Parathyroid adenoma (tissue), 2 donors: Measurements from ENCODE around the gene PDZD8.

Experiments used
- H2AFZ ChIP-seq: fragments of 300-600 bp; sonication (generic); one replicate; pipeline ENCODE4 v1.7.0; 2017; ENCODE audit warnings: antibody characterized with exemption, mild to moderate bottlenecking
- H3K27ac ChIP-seq: fragments of 300-600 bp; sonication (generic); one replicate; pipeline ENCODE4 v1.7.0; 2017
- H3K27me3 ChIP-seq: fragments of 300-600 bp; sonication (generic); one replicate; pipeline ENCODE4 v1.7.0; 2017; ENCODE audit warnings: low read length; ENCODE audit not compliant: control insufficient read depth, insufficient read depth
- H3K36me3 ChIP-seq: fragments of 300-600 bp; sonication (generic); one replicate; pipeline ENCODE4 v1.7.0; 2017; ENCODE audit warnings: low read length; ENCODE audit not compliant: control insufficient read depth, insufficient read depth
- H3K4me1 ChIP-seq: fragments of 300-600 bp; sonication (generic); one replicate; pipeline ENCODE4 v1.7.0; 2017; ENCODE audit warnings: control low read depth
- H3K4me2 ChIP-seq: fragments of 300-600 bp; sonication (generic); one replicate; pipeline ENCODE4 v1.7.0; 2017; ENCODE audit warnings: low read length
- H3K4me3 ChIP-seq: fragments of 300-600 bp; sonication (generic); one replicate; pipeline ENCODE4 v1.7.0; 2017; ENCODE audit warnings: low read depth, low read length
- H3K79me2 ChIP-seq: fragments of 300-600 bp; sonication (generic); one replicate; pipeline ENCODE4 v1.7.0; 2017; ENCODE audit warnings: control low read depth
- H3K9ac ChIP-seq: fragments of 300-600 bp; sonication (generic); one replicate; pipeline ENCODE4 v1.7.0; 2017; ENCODE audit warnings: mild to moderate bottlenecking
- H3K9me3 ChIP-seq: fragments of 300-600 bp; sonication (generic); one replicate; pipeline ENCODE4 v1.7.0; 2017; ENCODE audit warnings: low read length; ENCODE audit not compliant: control insufficient read depth
- CTCF ChIP-seq: fragments of 300-600 bp; sonication (generic); IDR thresholded peaks from one replicate; pipeline ENCODE4 v1.7.0; 2017; ENCODE audit warnings: antibody characterized with exemption, mild to moderate bottlenecking
- donor health status: primary hyperparathyroidism.

Gene PDZD8

GRCh38 chr10:117284716-117285494, 90.3 kb downstream of the PDZD8 start:
- Histone ChIP-seq H3K9me3 (no peaks in the 10 kb centered on the region), H3K79me2 (peaks cover 2% of the 10 kb centered on the region), H3K36me3 (no peaks in the 10 kb centered on the region), H3K4me3 (no peak overlapping the region), H3K9ac (no peak overlapping the region), H3K4me1 (peaks cover 3% of the 10 kb centered on the region), H2AFZ (no peak overlapping the region), H3K4me2 (no peak overlapping the region), H3K27me3 (no peaks in the 10 kb centered on the region), H3K27ac (no peak overlapping the region)
- TF ChIP-seq CTCF: no peak

DNA sequence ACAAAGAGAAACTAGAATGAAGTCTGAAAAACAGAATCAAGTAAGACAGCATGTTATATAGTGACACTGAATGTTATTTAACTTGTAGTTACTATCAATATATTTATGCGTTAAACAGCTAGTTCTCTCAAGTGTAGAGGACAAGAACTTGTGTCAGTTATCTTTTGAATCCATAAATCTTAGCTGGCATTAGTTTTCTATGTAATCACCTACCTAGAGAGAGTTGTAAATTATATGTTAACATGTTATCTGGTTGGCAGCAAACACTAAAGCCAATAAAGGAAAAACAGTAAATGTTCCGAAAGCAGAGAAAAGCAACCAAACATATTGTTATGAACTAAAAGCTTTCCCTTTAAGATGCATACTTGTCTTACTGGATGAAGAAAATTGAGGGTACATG, 97.6 kb downstream of the PDZD8 start:
- TF ChIP-seq CTCF: no peak
- Histone ChIP-seq H3K79me2 (no peaks in the 10 kb centered on the region), H3K9ac (no peak overlapping the region), H3K27me3 (no peaks in the 10 kb centered on the region), H3K27ac (no peak overlapping the region), H3K36me3 (no peaks in the 10 kb centered on the region), H2AFZ (no peak overlapping the region), H3K4me2 (no peak overlapping the region), H3K4me1 (no peaks in the 10 kb centered on the region), H3K4me3 (no peak overlapping the region), H3K9me3 (no peaks in the 10 kb centered on the region)

GRCh38 chr10:117275121-117275520, 100.1 kb downstream of the PDZD8 start:
- H3K4me2 ChIP-seq: no peak overlapping the region
- no peak for TF ChIP-seq CTCF
- H3K4me1 ChIP-seq: peaks cover 2% of the 10 kb centered on the region
- no peaks in the 10 kb centered on the region for H3K36me3 ChIP-seq
- H2AFZ ChIP-seq: no peak overlapping the region
- no peak overlapping the region for H3K4me3 ChIP-seq
- no peak overlapping the region for H3K27ac ChIP-seq
- H3K9ac ChIP-seq: no peak overlapping the region
- no peaks in the 10 kb centered on the region for H3K79me2 ChIP-seq
- no peaks in the 10 kb centered on the region for H3K9me3 ChIP-seq
- H3K27me3 ChIP-seq: no peaks in the 10 kb centered on the region

GRCh38 chr10:117274509-117274908, 100.7 kb downstream of the PDZD8 start:
- H3K4me3 ChIP-seq: no peak overlapping the region
- H3K27ac ChIP-seq: no peak overlapping the region
- H3K9ac ChIP-seq: no peak overlapping the region
- H2AFZ ChIP-seq: no peak overlapping the region
- H3K9me3 ChIP-seq: no peaks in the 10 kb centered on the region
- H3K79me2 ChIP-seq: no peaks in the 10 kb centered on the region
- no peaks in the 10 kb centered on the region for H3K36me3 ChIP-seq
- no peak overlapping the region for H3K4me2 ChIP-seq
- TF ChIP-seq CTCF: no peak
- no peaks in the 10 kb centered on the region for H3K27me3 ChIP-seq
- H3K4me1 ChIP-seq: peaks cover 2% of the 10 kb centered on the region

DNA sequence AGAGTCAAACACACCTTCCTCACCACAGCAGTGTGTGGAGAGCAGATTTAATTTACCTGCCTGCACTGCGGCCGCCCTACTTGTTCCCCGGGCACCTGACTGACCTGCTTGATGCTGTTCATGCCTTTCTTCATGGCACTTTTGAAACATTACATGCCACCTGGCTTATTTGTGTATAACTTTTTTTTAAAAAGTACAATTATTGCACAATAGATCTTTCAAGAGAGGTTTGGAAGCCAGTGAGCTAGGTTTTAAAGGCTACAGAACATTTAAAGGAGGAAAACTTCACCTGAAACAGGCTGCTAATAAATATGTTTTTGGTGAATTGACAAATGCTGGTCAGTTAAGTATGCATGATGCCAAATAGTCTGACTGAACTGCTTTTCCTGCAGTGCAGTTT, 101.3 kb downstream of the PDZD8 start:
- no peak overlapping the region for H3K27ac ChIP-seq
- no peaks in the 10 kb centered on the region for H3K27me3 ChIP-seq
- H3K4me3 ChIP-seq: no peak overlapping the region
- no peak for TF ChIP-seq CTCF
- no peaks in the 10 kb centered on the region for H3K9me3 ChIP-seq
- no peak overlapping the region for H3K9ac ChIP-seq
- H3K79me2 ChIP-seq: no peaks in the 10 kb centered on the region
- H3K4me1 ChIP-seq: peaks cover 2% of the 10 kb centered on the region
- H3K36me3 ChIP-seq: no peaks in the 10 kb centered on the region
- no peak overlapping the region for H2AFZ ChIP-seq
- H3K4me2 ChIP-seq: no peak overlapping the region
